ENCODE results near the gene VAT1. TPM values are rescaled to one million over a fixed set of nuclear protein-coding genes. Genes with fewer than 3 reads are reported as not detected.
A peak's percentile ranks its signal among the peaks of the same experiment; 100 is the strongest.

The VAT1 gene
- total and polyA plus RNA-seq, 2 of the 13 experiments (the other 11 are each of a cell fraction or from before 2014, with no cell fraction given) = 143 to 205 TPM

GRCh38 chr17:43021741-43022512, at the start of gene VAT1 (continued):
- TF ChIP-seq, protein P1, sequence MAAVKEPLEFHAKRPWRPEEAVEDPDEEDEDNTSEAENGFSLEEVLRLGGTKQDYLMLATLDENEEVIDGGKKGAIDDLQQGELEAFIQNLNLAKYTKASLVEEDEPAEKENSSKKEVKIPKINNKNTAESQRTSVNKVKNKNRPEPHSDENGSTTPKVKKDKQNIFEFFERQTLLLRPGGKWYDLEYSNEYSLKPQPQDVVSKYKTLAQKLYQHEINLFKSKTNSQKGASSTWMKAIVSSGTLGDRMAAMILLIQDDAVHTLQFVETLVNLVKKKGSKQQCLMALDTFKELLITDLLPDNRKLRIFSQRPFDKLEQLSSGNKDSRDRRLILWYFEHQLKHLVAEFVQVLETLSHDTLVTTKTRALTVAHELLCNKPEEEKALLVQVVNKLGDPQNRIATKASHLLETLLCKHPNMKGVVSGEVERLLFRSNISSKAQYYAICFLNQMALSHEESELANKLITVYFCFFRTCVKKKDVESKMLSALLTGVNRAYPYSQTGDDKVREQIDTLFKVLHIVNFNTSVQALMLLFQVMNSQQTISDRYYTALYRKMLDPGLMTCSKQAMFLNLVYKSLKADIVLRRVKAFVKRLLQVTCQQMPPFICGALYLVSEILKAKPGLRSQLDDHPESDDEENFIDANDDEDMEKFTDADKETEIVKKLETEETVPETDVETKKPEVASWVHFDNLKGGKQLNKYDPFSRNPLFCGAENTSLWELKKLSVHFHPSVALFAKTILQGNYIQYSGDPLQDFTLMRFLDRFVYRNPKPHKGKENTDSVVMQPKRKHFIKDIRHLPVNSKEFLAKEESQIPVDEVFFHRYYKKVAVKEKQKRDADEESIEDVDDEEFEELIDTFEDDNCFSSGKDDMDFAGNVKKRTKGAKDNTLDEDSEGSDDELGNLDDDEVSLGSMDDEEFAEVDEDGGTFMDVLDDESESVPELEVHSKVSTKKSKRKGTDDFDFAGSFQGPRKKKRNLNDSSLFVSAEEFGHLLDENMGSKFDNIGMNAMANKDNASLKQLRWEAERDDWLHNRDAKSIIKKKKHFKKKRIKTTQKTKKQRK (IDR thresholded peaks at IDR 0.05; ENCODE audit: low read length) = no peak
- TF ChIP-seq NONO (IDR thresholded peaks at IDR 0.05) (no peak), NONO (CRISPR knock-in tag; conservative IDR thresholded peaks at IDR 0.05) (peak; percentile 84), PCBP1 (IDR thresholded peaks at IDR 0.05; ENCODE audit: borderline replicate concordance, low read depth, low read length) (no peak), LCORL (IDR thresholded peaks at IDR 0.05) (no peak), LCORL (CRISPR knock-in tag; IDR thresholded peaks at IDR 0.05) (no peak; the same call in 1 of the 2 replicates), HMGXB4 (CRISPR knock-in tag; IDR thresholded peaks at IDR 0.05; ENCODE audit: borderline replicate concordance in 1 of 2, low read depth in 1 of 2) (peak; percentile 91 to 96), FOXP1 (IDR thresholded peaks at IDR 0.05) (no peak), FOXP1 (CRISPR knock-in tag; IDR thresholded peaks at IDR 0.05) (no peak), ZNF768 (CRISPR knock-in tag; IDR thresholded peaks at IDR 0.05) (peak; percentile 81), SMAD9 (CRISPR knock-in tag; IDR thresholded peaks at IDR 0.05) (peak; percentile 47; the same call in 1 of the 2 replicates), KLF6 (CRISPR knock-in tag; IDR thresholded peaks at IDR 0.05) (0 out of 2 replicates have a peak, but pooled peaks have one; percentile 42), ZHX2 (IDR thresholded peaks at IDR 0.05; ENCODE audit: low read depth) (0 out of 2 replicates have a peak, but pooled peaks have one; percentile 15), ZHX2 (CRISPR knock-in tag; IDR thresholded peaks at IDR 0.05; ENCODE audit: borderline replicate concordance) (peak; percentile 96), ZNF839 (CRISPR knock-in tag; IDR thresholded peaks at IDR 0.05; ENCODE audit: borderline replicate concordance) (peak; percentile 39; the same call in 1 of the 2 replicates)
- TF ChIP-seq, protein P2, sequence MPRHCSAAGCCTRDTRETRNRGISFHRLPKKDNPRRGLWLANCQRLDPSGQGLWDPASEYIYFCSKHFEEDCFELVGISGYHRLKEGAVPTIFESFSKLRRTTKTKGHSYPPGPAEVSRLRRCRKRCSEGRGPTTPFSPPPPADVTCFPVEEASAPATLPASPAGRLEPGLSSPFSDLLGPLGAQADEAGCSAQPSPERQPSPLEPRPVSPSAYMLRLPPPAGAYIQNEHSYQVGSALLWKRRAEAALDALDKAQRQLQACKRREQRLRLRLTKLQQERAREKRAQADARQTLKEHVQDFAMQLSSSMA (CRISPR knock-in tag; IDR thresholded peaks at IDR 0.05) = peak; percentile 78; the same call in 1 of the 2 replicates
